Erythroblast (primary cell): ENCODE data around the gene IQCH.

Experiments used
- DNase-seq, 2 experiments: peaks; one replicate each; lab custom pipeline; 2025; lab: John Stamatoyannopoulos, UW
- GATA1 ChIP-seq: IDR thresholded peaks from 2 replicates; pipeline ENCODE4 v1.6.1; 2011; ENCODE audit warnings: low read depth, mild to moderate bottlenecking, control low read depth, low read length, moderate library complexity
- POLR2A ChIP-seq: IDR thresholded peaks from 2 replicates; pipeline ENCODE4 v1.6.1; 2011; ENCODE audit warnings: mild to moderate bottlenecking, low read length

Gene IQCH

GRCh38 chr15:67542420-67543347, 288.1 kb downstream of the IQCH start, which contains the start of gene MAP2K5:
TSS of gene MAP2K5 (plus strand) at chr15:67542703. CDS start at chr15:67543336, 633 bp downstream.
- TF ChIP-seq POLR2A (peak; percentile 78), GATA1 (no peak)
- peak; percentile 81 to 87 for DNase-seq

- TF ChIP-seq POLR2A (no peak), GATA1 (no peak)
- DNase-seq: no peak
Observed at GRCh38 chr15:67543348-67543718, 288.7 kb downstream of the IQCH start.

- no peak for DNase-seq
- TF ChIP-seq POLR2A: no peak
- TF ChIP-seq GATA1: no peak
Observed at GRCh38 chr15:67544475-67544874, 289.9 kb downstream of the IQCH start.

GRCh38 chr15:67545864-67546263, 291.3 kb downstream of the IQCH start:
- TF ChIP-seq GATA1 (no peak), POLR2A (no peak)
- no peak for DNase-seq

- DNase-seq: no peak
- no peak for TF ChIP-seq GATA1
- no peak for TF ChIP-seq POLR2A
Observed at GRCh38 chr15:67547064-67547463, 292.5 kb downstream of the IQCH start.

- DNase-seq: no peak
- TF ChIP-seq GATA1: no peak
- TF ChIP-seq POLR2A: no peak
Observed at GRCh38 chr15:67547836-67548235, 293.2 kb downstream of the IQCH start.

GRCh38 chr15:67548236-67548852, 293.8 kb downstream of the IQCH start:
- DNase-seq: no peak
- TF ChIP-seq POLR2A (no peak), GATA1 (no peak)

- TF ChIP-seq GATA1 (no peak), POLR2A (no peak)
- no peak for DNase-seq
Observed at GRCh38 chr15:67548862-67549651, 294.5 kb downstream of the IQCH start.

GRCh38 chr15:67549736-67550135, 295.1 kb downstream of the IQCH start:
- TF ChIP-seq POLR2A: no peak
- no peak for TF ChIP-seq GATA1
- DNase-seq: no peak

- TF ChIP-seq POLR2A (no peak), GATA1 (no peak)
- peak; percentile 58 to 79 for DNase-seq
Observed at GRCh38 chr15:67550522-67550921, 295.9 kb downstream of the IQCH start.

GRCh38 chr15:67551207-67551743, 296.7 kb downstream of the IQCH start:
- DNase-seq: no peak
- TF ChIP-seq GATA1: no peak
- TF ChIP-seq POLR2A: no peak
